Sigmoid colon (tissue), 4 donors: Measurements from ENCODE around the gene NPHP4.

Experiments
- CTCF ChIP-seq, 4 experiments: fragments of 450-650 bp in 3 of 4; fragments of 200-600 bp in 1 of 4; IDR thresholded peaks; one replicate each; pipeline ENCODE4 v1.5.1; 2016 to 2019; ENCODE audit warnings: antibody characterized with exemption in 4 of 4, mild to moderate bottlenecking in 3 of 4, moderate library complexity in 2 of 4
- EP300 ChIP-seq, 4 donors: sonication (generic); formaldehyde crosslinking; IDR thresholded peaks; one replicate each; pipeline ENCODE4 v1.6.1; 2017; ENCODE audit warnings: antibody characterized with exemption in 4 of 4
- POLR2A ChIP-seq, 2 donors: fragments of 450-650 bp; IDR thresholded peaks; one replicate each; pipeline ENCODE4 v1.6.1; 2016; ENCODE audit warnings: antibody characterized with exemption in 2 of 2, mild to moderate bottlenecking in 2 of 2, moderate library complexity in 2 of 2
- POLR2AphosphoS5 ChIP-seq, 4 donors: sonication (generic); formaldehyde crosslinking; IDR thresholded peaks; one replicate each; pipeline ENCODE4 v1.6.1; 2017; ENCODE audit warnings: antibody characterized with exemption in 4 of 4

GRCh38 chr1:5876094-5876650 lies 116.1 kb downstream of the NPHP4 start:
- TF ChIP-seq CTCF (IDR thresholded peaks at IDR 0.05) (no peak), POLR2AphosphoS5 (IDR thresholded peaks at IDR 0.05) (no peak), EP300 (IDR thresholded peaks at IDR 0.05) (no peak), POLR2A (IDR thresholded peaks at IDR 0.05) (no peak)
